Measurements from ENCODE around the gene IQGAP3.

Gene IQGAP3

DNA sequence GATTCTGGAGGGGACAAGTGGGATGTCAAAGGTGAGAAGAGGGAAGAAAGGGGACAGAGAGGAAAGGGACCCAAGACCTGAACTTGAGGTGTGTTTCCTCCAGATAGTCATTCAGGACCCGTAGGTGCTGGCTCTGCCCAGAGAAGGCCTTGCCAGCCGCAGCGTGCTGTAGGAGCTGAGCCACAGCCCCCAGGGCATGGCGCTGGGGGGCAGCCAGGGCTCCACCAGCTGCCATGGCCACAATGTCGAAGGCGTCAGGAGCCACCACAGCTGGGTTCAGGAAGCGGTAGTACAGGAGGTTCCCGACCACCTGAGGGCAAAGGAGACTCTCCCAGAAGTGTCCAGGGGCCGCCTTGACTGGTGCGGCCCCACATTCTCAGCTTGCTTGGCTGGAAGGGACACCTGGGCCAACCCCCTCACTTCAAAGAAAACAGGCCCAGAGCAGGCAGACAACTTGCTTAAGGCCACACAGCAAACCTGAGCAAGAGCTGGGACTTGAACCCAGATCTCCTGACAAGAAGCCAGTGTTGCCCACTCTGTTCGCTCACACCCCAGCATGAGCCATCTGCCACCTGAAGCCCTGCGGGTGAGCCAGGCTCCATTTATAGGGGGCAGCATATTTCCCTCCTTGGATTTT, 37.8 kb downstream of the IQGAP3 start:
- Histone ChIP-seq H3K36me3 (ENCODE audit: insufficient read depth, low read length) (no peaks in the 10 kb centered on the region), H3K9me3 (ENCODE audit: low read length) (no peaks in the 10 kb centered on the region), H3K4me3 (ENCODE audit: low read depth in 1 of 2, low read length in 2 of 2) (no peak overlapping the region), H3K9ac (ENCODE audit: low read length) (no peak overlapping the region), H3K27ac (ENCODE audit: low read depth, low read length) (no peak overlapping the region), H3K4me1 (ENCODE audit: insufficient read depth, low read length) (peaks cover 5% of the 10 kb centered on the region), H3K27me3 (ENCODE audit: control insufficient read depth in 1 of 2, insufficient read depth in 2 of 2, low read length in 2 of 2) (no peaks in the 10 kb centered on the region)

DNA sequence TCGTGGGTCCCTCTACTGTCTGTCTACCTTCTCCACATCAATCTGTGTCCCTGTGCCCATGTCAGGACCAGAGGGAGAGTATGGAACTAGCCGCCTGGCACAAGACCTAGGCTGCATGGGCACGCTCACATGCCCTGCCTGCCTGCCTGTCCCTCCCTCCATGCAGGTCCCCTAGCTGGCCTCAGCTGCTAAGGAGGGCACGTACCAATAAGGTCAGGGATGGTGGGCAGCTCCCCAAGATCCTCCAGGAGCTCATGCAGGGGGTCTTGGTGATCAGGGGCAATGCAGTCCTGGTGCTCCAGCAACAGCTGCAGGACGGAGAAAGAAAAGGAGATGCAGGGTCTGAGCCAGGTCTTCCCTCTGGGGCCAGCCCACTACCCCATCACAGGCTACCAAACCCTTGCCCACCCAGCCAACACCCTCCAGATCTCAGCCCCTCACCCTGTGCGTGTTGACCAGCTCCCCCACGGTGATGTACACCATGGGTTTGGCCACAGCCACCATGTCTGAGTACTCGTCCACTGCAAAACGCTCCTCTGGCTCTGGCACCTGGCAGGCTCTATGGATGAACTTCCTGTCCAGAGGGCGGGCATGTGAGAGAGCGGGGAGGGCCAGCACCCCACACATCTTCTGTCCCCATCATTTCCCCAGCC, 38.7 kb downstream of the IQGAP3 start:
- Histone ChIP-seq H3K9ac (ENCODE audit: low read length) (no peak overlapping the region), H3K36me3 (ENCODE audit: insufficient read depth, low read length) (no peaks in the 10 kb centered on the region), H3K9me3 (ENCODE audit: low read length) (no peaks in the 10 kb centered on the region), H3K27ac (ENCODE audit: low read depth, low read length) (no peak overlapping the region), H3K4me3 (ENCODE audit: low read depth in 1 of 2, low read length in 2 of 2) (no peak overlapping the region), H3K27me3 (ENCODE audit: control insufficient read depth in 1 of 2, insufficient read depth in 2 of 2, low read length in 2 of 2) (no peaks in the 10 kb centered on the region), H3K4me1 (ENCODE audit: insufficient read depth, low read length) (no peaks in the 10 kb centered on the region)

GRCh38 chr1:156532374-156532773, 40.0 kb downstream of the IQGAP3 start:
- no peak overlapping the region for H3K4me3 ChIP-seq (ENCODE audit: low read depth in 1 of 2, low read length in 2 of 2)
- no peaks in the 10 kb centered on the region for H3K36me3 ChIP-seq (ENCODE audit: insufficient read depth, low read length)
- no peaks in the 10 kb centered on the region for H3K9me3 ChIP-seq (ENCODE audit: low read length)
- H3K27ac ChIP-seq (ENCODE audit: low read depth, low read length) = no peak overlapping the region
- H3K27me3 ChIP-seq (ENCODE audit: control insufficient read depth in 1 of 2, insufficient read depth in 2 of 2, low read length in 2 of 2) = no peaks in the 10 kb centered on the region
- no peak overlapping the region for H3K9ac ChIP-seq (ENCODE audit: low read length)
- no peaks in the 10 kb centered on the region for H3K4me1 ChIP-seq (ENCODE audit: insufficient read depth, low read length)

DNA sequence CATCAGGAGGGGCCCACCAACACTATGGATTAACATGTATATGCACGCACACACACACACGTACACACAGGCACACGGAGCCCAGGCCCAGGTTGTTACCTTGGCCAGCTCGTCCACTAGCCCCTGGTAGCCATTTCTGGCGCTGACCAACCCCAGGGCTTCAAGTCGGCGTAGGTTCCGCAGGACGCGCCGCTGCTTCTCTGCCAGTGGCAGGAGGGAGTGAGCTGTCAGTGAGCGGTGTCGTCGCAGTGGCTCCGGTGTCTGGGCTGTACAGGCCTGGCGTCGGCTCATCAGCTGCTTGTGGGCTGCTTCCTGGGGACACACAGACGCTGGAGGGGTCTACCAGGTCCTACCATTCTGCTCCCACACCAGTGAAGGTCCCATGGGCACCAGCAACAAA, 42.4 kb downstream of the IQGAP3 start:
- no peaks in the 10 kb centered on the region for H3K36me3 ChIP-seq (ENCODE audit: insufficient read depth, low read length)

DNA sequence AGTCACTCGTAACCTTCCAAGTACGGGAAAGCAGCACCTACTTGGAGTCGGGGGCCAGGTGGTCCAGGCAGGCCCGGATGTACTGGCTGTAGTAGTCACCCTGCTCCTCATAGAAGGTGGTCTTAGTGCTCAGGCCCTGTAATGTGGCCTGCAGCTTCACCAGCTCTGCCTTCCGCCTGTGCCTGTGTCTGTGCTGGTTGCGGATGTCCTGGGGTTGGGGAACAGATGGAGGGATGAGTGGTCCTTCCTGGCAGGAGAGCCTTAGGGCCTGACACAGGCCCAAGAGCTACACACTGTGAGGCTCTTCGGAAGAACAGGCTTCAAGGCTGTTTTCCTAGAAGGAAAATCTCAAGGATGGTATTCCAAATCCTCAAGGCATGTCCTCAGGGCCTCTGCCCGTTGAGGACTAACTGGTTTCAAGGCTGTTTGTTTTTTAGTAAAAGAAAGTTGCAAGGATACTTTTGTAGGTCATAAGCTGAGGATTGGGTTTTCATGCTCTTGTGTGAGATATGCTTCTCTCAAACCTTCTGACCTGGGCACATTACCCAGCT, 43.4 kb downstream of the IQGAP3 start:
- Histone ChIP-seq H3K4me3 (ENCODE audit: low read depth in 1 of 2, low read length in 2 of 2) (no peak overlapping the region), H3K27ac (ENCODE audit: low read depth, low read length) (no peak overlapping the region), H3K9ac (ENCODE audit: low read length) (no peak overlapping the region), H3K27me3 (ENCODE audit: control insufficient read depth in 1 of 2, insufficient read depth in 2 of 2, low read length in 2 of 2) (no peaks in the 10 kb centered on the region), H3K36me3 (ENCODE audit: insufficient read depth, low read length) (no peaks in the 10 kb centered on the region), H3K4me1 (ENCODE audit: insufficient read depth, low read length) (no peaks in the 10 kb centered on the region), H3K9me3 (ENCODE audit: low read length) (no peaks in the 10 kb centered on the region)

More for the DNA sequence above, 42.4 kb downstream of the IQGAP3 start:
- Histone ChIP-seq H3K27me3 (ENCODE audit: control insufficient read depth in 1 of 2, insufficient read depth in 2 of 2, low read length in 2 of 2) (no peaks in the 10 kb centered on the region), H3K4me1 (ENCODE audit: insufficient read depth, low read length) (no peaks in the 10 kb centered on the region), H3K9me3 (ENCODE audit: low read length) (no peaks in the 10 kb centered on the region), H3K27ac (ENCODE audit: low read depth, low read length) (no peak overlapping the region), H3K9ac (ENCODE audit: low read length) (no peak overlapping the region), H3K4me3 (ENCODE audit: low read depth in 1 of 2, low read length in 2 of 2) (no peak overlapping the region)

DNA sequence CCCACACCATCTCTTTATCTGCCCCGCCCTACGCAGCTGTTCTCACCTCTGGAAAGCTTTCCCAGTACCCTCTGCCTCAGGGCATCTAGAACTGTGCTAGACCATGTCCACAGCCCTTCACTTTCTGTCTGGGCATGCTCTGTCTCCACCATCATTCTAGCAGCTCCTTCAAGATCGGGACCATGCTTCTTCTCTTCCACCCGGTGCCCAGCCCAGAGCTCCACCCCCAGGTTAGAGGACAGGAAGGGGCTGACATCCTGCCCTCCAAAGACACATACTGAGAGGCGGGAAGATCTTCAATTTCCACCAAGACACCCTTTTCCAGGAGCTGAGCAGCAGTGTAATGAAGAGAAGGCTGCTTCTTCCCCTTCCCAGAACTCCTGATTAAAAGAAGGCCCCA, 44.1 kb downstream of the IQGAP3 start:
- no peak overlapping the region for H3K9ac ChIP-seq (ENCODE audit: low read length)
- no peaks in the 10 kb centered on the region for H3K36me3 ChIP-seq (ENCODE audit: insufficient read depth, low read length)
- no peaks in the 10 kb centered on the region for H3K9me3 ChIP-seq (ENCODE audit: low read length)

GRCh38 chr1:156527584-156527983, 44.8 kb downstream of the IQGAP3 start:
- Histone ChIP-seq H3K9ac (ENCODE audit: low read length) (no peak overlapping the region), H3K36me3 (ENCODE audit: insufficient read depth, low read length) (no peaks in the 10 kb centered on the region), H3K27ac (ENCODE audit: low read depth, low read length) (no peak overlapping the region), H3K9me3 (ENCODE audit: low read length) (no peaks in the 10 kb centered on the region), H3K4me3 (ENCODE audit: low read depth in 1 of 2, low read length in 2 of 2) (no peak overlapping the region), H3K4me1 (ENCODE audit: insufficient read depth, low read length) (no peaks in the 10 kb centered on the region), H3K27me3 (ENCODE audit: control insufficient read depth in 1 of 2, insufficient read depth in 2 of 2, low read length in 2 of 2) (no peaks in the 10 kb centered on the region)

More for the DNA sequence above, 44.1 kb downstream of the IQGAP3 start:
- Histone ChIP-seq H3K4me1 (ENCODE audit: insufficient read depth, low read length) (no peaks in the 10 kb centered on the region), H3K4me3 (ENCODE audit: low read depth in 1 of 2, low read length in 2 of 2) (no peak overlapping the region), H3K27ac (ENCODE audit: low read depth, low read length) (no peak overlapping the region), H3K27me3 (ENCODE audit: control insufficient read depth in 1 of 2, insufficient read depth in 2 of 2, low read length in 2 of 2) (no peaks in the 10 kb centered on the region)

DNA sequence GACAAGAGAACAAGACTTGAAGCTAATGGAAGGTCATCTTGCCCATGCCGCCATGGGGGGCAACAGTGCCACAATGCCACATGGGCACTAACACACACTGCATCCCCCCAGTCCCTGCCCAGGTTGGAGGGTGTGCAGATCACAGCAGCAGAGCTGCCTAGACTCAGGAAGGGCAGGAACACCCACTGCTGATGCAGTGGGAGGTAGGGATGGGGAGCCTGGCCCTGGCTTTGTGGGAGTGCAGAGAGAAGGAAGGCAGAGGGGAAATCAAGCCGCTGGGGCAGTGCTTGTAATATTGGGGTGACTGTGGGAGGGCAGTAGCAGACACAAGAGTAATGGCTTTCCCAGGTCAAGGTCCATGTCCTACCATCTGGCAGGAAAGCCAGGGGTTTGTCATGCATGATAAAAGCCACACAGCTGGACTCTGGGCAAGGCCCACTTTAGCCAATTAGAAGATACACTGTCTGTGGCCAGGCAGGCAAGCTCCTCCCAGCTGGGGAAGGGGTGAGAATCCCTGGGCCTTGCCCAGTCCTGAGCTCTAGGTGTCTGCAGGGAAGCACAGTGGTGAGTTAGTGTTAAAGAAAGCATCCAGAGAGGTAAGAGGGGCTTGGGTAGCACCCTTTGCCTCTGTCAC, 46.4 kb downstream of the IQGAP3 start:
- no peaks in the 10 kb centered on the region for H3K36me3 ChIP-seq (ENCODE audit: insufficient read depth, low read length)
- no peak overlapping the region for H3K27ac ChIP-seq (ENCODE audit: low read depth, low read length)
- H3K4me3 ChIP-seq (ENCODE audit: low read depth in 1 of 2, low read length in 2 of 2) = no peak overlapping the region
- H3K4me1 ChIP-seq (ENCODE audit: insufficient read depth, low read length) = no peaks in the 10 kb centered on the region
- H3K9me3 ChIP-seq (ENCODE audit: low read length) = no peaks in the 10 kb centered on the region
- no peak overlapping the region for H3K9ac ChIP-seq (ENCODE audit: low read length)
- no peaks in the 10 kb centered on the region for H3K27me3 ChIP-seq (ENCODE audit: control insufficient read depth in 1 of 2, insufficient read depth in 2 of 2, low read length in 2 of 2)

DNA sequence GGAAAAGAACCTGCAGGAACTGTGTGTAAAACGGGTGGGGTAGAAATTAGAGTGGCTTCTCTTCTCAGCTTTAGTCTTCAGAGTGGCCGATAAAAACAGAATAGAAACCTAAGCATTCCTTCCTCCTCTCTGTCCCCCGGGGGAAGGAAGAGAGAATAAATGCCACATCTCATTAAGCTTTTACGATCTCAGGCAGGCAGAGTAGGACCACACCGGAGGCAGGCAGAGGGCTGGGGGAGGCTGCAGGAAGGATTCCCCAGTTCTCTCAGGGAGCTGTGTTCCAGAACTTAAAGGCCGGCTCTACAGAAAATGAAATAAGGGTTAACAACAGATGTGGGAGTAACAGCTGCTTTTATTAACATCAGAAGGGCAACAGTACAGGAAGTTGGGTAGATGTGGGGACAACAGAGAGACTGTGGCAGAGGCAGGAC, 47.3 kb downstream of the IQGAP3 start:
- Histone ChIP-seq H3K27ac (ENCODE audit: low read depth, low read length) (no peak overlapping the region), H3K4me3 (ENCODE audit: low read depth in 1 of 2, low read length in 2 of 2) (no peak overlapping the region)

DNA sequence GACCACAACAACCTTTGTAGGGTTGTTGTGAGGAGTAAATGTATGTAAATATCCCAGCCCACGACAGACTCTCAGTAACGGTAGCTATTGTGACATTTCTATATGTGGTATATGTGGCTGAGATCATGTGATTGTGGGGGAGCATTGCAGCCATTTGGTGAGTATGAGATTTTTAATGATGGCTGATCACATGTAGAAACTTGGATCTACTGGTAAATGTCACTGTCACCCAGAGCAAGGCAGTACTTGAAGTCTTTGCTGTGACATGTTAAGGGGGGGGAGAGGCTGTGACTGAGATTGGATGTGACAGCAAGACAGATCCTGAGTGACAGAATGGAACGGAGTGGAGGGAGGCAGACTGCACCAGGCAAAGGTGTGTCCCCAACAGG, 47.9 kb downstream of the IQGAP3 start:
- Histone ChIP-seq H3K9ac (ENCODE audit: low read length) (no peak overlapping the region), H3K4me3 (ENCODE audit: low read depth in 1 of 2, low read length in 2 of 2) (no peak overlapping the region), H3K9me3 (ENCODE audit: low read length) (no peaks in the 10 kb centered on the region), H3K4me1 (ENCODE audit: insufficient read depth, low read length) (no peaks in the 10 kb centered on the region), H3K36me3 (ENCODE audit: insufficient read depth, low read length) (no peaks in the 10 kb centered on the region), H3K27ac (ENCODE audit: low read depth, low read length) (no peak overlapping the region), H3K27me3 (ENCODE audit: control insufficient read depth in 1 of 2, insufficient read depth in 2 of 2, low read length in 2 of 2) (no peaks in the 10 kb centered on the region)

More for the DNA sequence above, 47.3 kb downstream of the IQGAP3 start:
- Histone ChIP-seq H3K9me3 (ENCODE audit: low read length) (no peaks in the 10 kb centered on the region), H3K9ac (ENCODE audit: low read length) (no peak overlapping the region), H3K4me1 (ENCODE audit: insufficient read depth, low read length) (no peaks in the 10 kb centered on the region), H3K36me3 (ENCODE audit: insufficient read depth, low read length) (no peaks in the 10 kb centered on the region), H3K27me3 (ENCODE audit: control insufficient read depth in 1 of 2, insufficient read depth in 2 of 2, low read length in 2 of 2) (no peaks in the 10 kb centered on the region)

- Histone ChIP-seq H3K27me3 (ENCODE audit: control insufficient read depth in 1 of 2, insufficient read depth in 2 of 2, low read length in 2 of 2) (no peaks in the 10 kb centered on the region), H3K9ac (ENCODE audit: low read length) (no peak overlapping the region), H3K36me3 (ENCODE audit: insufficient read depth, low read length) (no peaks in the 10 kb centered on the region), H3K9me3 (ENCODE audit: low read length) (no peaks in the 10 kb centered on the region), H3K4me1 (ENCODE audit: insufficient read depth, low read length) (no peaks in the 10 kb centered on the region), H3K27ac (ENCODE audit: low read depth, low read length) (no peak overlapping the region), H3K4me3 (ENCODE audit: low read depth in 1 of 2, low read length in 2 of 2) (no peak overlapping the region)
These were observed 48.4 kb downstream of the IQGAP3 start for GRCh38 chr1:156523801-156524480.

All from muscle layer of colon (tissue), 2 donors.